GM12873 (cell line): ENCODE measurements around the gene RNF103.

Experiments used
- CTCF ChIP-seq: IDR thresholded peaks from 2 replicates; pipeline ENCODE4 v1.5.1; 2012; ENCODE audit warnings: low read depth, mild to moderate bottlenecking, moderate library complexity, low read length, control low read depth; ENCODE audit not compliant: insufficient read depth; ENCODE audit errors: missing control alignments

The RNF103 gene

DNA sequence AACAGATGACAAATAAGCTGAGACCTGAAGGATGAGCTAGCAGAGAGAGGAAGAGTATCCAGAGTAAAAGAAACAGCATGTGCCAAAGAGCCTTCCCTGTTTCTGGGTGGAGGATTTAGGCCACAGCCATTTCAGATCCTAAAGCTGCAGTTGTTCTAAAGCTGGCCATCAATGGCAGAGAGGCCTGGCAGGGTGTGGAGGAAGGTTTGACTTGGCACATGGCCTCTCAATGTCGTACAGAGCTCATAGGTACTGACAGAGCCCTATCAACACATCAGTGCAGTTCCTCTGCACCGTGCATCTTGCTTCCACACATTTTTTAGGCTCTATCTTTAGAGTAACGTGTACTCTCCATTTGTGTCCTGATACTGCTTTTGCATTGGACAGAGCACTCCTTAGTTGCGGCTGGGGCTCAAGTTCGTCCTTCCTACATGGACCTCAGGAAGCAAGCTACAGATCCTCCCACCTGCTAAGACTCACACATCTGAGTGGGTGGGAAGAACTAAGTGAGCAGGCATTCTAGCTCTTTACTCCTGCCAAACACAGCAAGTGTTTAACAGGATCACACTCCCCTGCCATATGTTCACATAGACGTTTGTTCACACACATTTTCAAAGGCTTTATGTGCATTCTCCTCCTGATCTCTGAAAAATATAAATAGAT lies 57.4 kb downstream of the RNF103 start:
- no peak for TF ChIP-seq CTCF

DNA sequence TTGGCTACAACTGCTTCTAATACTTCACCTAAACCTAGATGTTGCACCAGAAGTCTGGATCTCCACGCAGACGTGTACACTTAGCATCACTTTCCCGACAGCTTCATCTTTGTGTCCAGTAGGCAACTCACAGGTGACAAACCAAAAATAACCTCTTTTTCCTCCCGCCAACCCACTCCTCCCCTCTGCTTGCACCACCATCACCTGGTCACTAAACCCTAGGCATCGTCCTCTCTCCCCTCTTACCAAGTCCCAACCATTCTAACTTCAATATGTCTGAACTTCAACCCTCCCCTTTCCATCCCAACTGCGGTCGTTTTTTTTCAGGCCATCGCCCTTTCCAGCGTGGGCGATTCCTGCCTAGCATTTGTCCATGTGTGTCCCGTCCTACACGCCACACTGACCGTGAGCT lies 60.0 kb downstream of the RNF103 start:
- no peak for TF ChIP-seq CTCF

DNA sequence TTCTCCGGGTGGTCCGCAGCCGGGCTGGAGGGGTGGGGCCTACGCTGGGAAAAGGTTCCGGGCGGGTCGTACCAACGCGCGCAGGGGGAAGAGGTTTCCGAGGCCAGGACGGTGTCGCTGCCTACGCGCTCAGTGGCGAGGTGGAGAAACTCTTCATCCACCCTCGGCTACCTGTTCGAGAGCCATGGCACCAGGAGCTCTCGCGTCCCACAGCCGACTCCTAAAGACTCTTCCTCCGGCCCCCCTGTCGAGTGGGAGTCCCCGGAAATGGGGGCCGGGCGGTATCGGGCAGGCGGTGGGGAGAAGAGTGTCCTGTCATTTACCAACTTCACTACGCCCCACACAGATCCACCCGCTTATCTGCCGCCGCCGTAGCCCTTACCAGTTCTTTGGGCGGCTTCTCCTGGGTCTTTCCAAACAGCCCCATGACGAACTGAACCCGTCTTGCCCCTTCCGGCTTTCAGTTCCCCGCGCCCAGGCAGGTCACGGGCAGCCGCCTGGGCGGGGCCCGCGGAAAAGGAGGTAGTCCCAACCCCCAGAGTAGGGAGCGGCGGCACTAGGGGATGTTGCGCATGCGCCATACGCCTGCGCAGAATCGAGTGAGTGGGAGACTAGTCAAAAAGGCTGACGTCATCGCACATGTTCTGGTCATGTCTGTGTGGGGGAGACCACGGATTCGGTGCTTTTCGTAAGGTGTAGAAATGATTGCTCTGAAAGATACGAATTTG lies 60.6 kb downstream of the RNF103 start, which contains the start of gene CHMP3:
Gene CHMP3, minus strand, starts transcription at position 522 of the 728 bp plus-strand sequence. Its CDS starts 95 bp downstream, at position 427.
- no peak for TF ChIP-seq CTCF

GRCh38 chr2:86562485-86562921 lies 61.2 kb downstream of the RNF103 start:
- no peak for TF ChIP-seq CTCF

DNA sequence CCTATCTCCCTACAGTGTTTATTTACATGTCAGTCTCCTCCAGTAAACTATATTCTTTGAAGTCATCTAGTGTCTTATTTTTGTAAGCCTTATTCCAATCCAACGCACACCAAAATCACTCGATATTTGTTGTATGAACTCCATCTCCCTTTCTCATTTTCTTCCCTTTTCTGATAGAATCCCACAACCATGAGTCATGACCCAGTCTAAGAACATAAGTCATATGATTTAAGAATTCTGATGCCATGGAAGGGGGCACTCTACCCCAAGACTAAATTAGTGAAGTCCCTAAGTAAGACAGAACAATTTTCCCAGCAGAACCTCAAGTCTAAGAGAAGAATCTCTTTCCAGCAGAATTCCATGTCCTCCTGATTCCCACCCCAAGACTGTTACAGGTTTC lies 65.8 kb downstream of the RNF103 start:
- TF ChIP-seq CTCF = no peak

- no peak for TF ChIP-seq CTCF
These were observed 67.2 kb downstream of the RNF103 start for GRCh38 chr2:86556508-86556907.
